HCT116 (cell line): ENCODE results near the gene ZNF346. TPM values are rescaled to one million over a fixed set of nuclear protein-coding genes. Genes with fewer than 3 reads are reported as not detected.
A peak's percentile ranks its signal among the peaks of the same experiment; 100 is the strongest.

Experiments used
- ATAC-seq: fragments of 200-7000 bp; cut with Tn5 transposase; 2 replicates; pipeline ENCODE4 v1.9.1; 2020; ENCODE audit warnings: mild to moderate bottlenecking, moderate library complexity
- BruUV-seq: library from RNA; stranded (reverse); fragments of 400-500 nt; replicated peaks from 2 replicates; lab custom pipeline; 2021; lab: Mats Ljungman, UMichigan
- CTCF ChIA-PET: fragments of 300-600 bp; sonication (Branson Sonifier 250); formaldehyde crosslinking; loops from one replicate; lab custom pipeline; 2021; ENCODE audit warnings: antibody characterized with exemption; lab: Charles Lee
- POLR2A ChIA-PET: fragments of 300-600, 350-600 bp; sonication (Branson Sonifier 250); formaldehyde crosslinking; loops from one replicate; lab custom pipeline; 2021; ENCODE audit warnings: antibody characterized with exemption; lab: Charles Lee
- RAD21 ChIA-PET, 2 experiments: fragments of 300-600 bp; sonication (Branson Sonifier 250); formaldehyde crosslinking; loops; one replicate each; lab custom pipeline; 2023; ENCODE audit warnings: low total read pairs in 2 of 2; ENCODE audit not compliant: uncharacterized antibody in 2 of 2, unreplicated experiment in 2 of 2, low non-redundant PET in 1 of 2; lab: Charles Lee
- DNase-seq: peaks from one replicate; pipeline ENCODE4 v3.0.0-alpha.2; 2010; ENCODE audit warnings: low read depth, low spot score
- H2AFZ ChIP-seq: fragments of 200-600 bp; shearing (Covaris generic), sonication (generic); 2 replicates; pipeline ENCODE4 v1.6.1; 2017; ENCODE audit warnings: low read depth, mixed run types, mixed read lengths, antibody characterized with exemption, low read length; ENCODE audit not compliant: poor library complexity, severe bottlenecking
- H3K27ac ChIP-seq: 2 replicates; pipeline ENCODE4 v1.5.1; 2012; ENCODE audit warnings: low read depth, low read length
- H3K27me3 ChIP-seq: fragments of 200-600 bp; sonication (generic); 2 replicates; pipeline ENCODE4 v1.6.1; 2016; ENCODE audit warnings: mixed run types, low read length, mixed read lengths; ENCODE audit not compliant: insufficient read depth
- H3K36me3 ChIP-seq, 2 experiments: fragments of 200-500 bp in 1 of 2; fragments of 200-600 bp in 1 of 2; sonication (Bioruptor generic) in 1 of 2; sonication (generic) in 1 of 2; 2 replicates each; pipeline versions ENCODE4 v1.5.1 to v1.6.1; 2014 to 2016; ENCODE audit warnings: low read length in 2 of 2, inconsistent platforms in 1 of 2, mixed read lengths in 1 of 2, mixed run types in 1 of 2; ENCODE audit not compliant: insufficient read depth in 2 of 2, control insufficient read depth in 1 of 2
- H3K4me1 ChIP-seq, 2 experiments: fragments of 200-600 bp in 1 of 2; sonication (generic) in 1 of 2; 2 replicates each; pipeline versions ENCODE4 v1.5.1 to v1.6.1; 2012 to 2017; ENCODE audit warnings: low read length in 2 of 2, inconsistent platforms in 1 of 2, mild to moderate bottlenecking in 1 of 2, mixed read lengths in 1 of 2, mixed run types in 1 of 2, moderate library complexity in 1 of 2; ENCODE audit not compliant: insufficient read depth in 2 of 2, control insufficient read depth in 1 of 2
- H3K4me2 ChIP-seq: fragments of 200-600 bp; sonication (generic); 2 replicates; pipeline ENCODE4 v1.6.1; 2017; ENCODE audit warnings: mixed run types, low read length, mixed read lengths
- H3K4me3 ChIP-seq, 2 experiments: fragments of 200-600 bp in 1 of 2; sonication (generic) in 1 of 2; replicated peaks in 1 of 2; 2 replicates each; pipeline ENCODE4 v1.5.1; 2011 to 2016; ENCODE audit warnings: low read length in 2 of 2, control low read depth in 1 of 2, low read depth in 1 of 2, mild to moderate bottlenecking in 1 of 2, mixed read lengths in 1 of 2, mixed run types in 1 of 2
- H3K79me2 ChIP-seq: fragments of 200-600 bp; sonication (generic); 2 replicates; pipeline ENCODE4 v1.6.1; 2017; ENCODE audit warnings: mild to moderate bottlenecking, mixed run types, low read length, moderate library complexity, mixed read lengths; ENCODE audit not compliant: insufficient read depth
- H3K9ac ChIP-seq: fragments of 200-600 bp; sonication (generic); 2 replicates; pipeline ENCODE4 v1.6.1; 2016; ENCODE audit warnings: low read length, mixed read lengths
- H3K9me2 ChIP-seq: fragments of 200-600 bp; sonication (generic), shearing (Covaris generic); 2 replicates; pipeline ENCODE4 v1.6.1; 2017; ENCODE audit warnings: mixed run types, mild to moderate bottlenecking, moderate library complexity; ENCODE audit not compliant: insufficient read depth
- H3K9me3 ChIP-seq, 2 experiments: fragments of 200-500 bp in 1 of 2; fragments of 200-600 bp in 1 of 2; sonication (Bioruptor generic) in 1 of 2; sonication (generic) in 1 of 2; 2 replicates each; pipeline ENCODE4 v1.6.1; 2014 to 2017; ENCODE audit warnings: low read length in 2 of 2, mixed read lengths in 2 of 2, inconsistent platforms in 1 of 2, low read depth in 1 of 2, mild to moderate bottlenecking in 1 of 2, mixed run types in 1 of 2, moderate library complexity in 1 of 2; ENCODE audit not compliant: control insufficient read depth in 1 of 2, insufficient read depth in 1 of 2
- H4K20me1 ChIP-seq: fragments of 200-600 bp; sonication (generic), shearing (Covaris generic); 2 replicates; pipeline ENCODE4 v1.6.1; 2017; ENCODE audit warnings: mixed run types, mild to moderate bottlenecking, moderate library complexity; ENCODE audit not compliant: insufficient read depth
- ATF3 ChIP-seq: IDR thresholded peaks from 2 replicates; pipeline ENCODE4 v1.6.1; 2012
- CBX3 ChIP-seq: IDR thresholded peaks from 2 replicates; pipeline ENCODE4 v1.6.1; 2012; ENCODE audit warnings: low read depth
- EZH2 ChIP-seq: fragments of 200-600 bp; sonication (generic); IDR thresholded peaks from 2 replicates; pipeline ENCODE4 v1.6.1; 2017; ENCODE audit warnings: antibody characterized with exemption, mixed run types
- EZH2phosphoT487 ChIP-seq: fragments of 200-600 bp; IDR thresholded peaks from 2 replicates; pipeline ENCODE4 v1.6.1; 2018; ENCODE audit warnings: antibody characterized with exemption, borderline replicate concordance
- POLR2A ChIP-seq: IDR thresholded peaks from 2 replicates; pipeline ENCODE4 v1.7.0; 2011; ENCODE audit warnings: borderline replicate concordance; ENCODE audit not compliant: insufficient read depth, insufficient read length; ENCODE audit errors: extremely low read depth
- POLR2AphosphoS5 ChIP-seq: IDR thresholded peaks from 2 replicates; pipeline ENCODE4 v1.6.1; 2011; ENCODE audit warnings: mild to moderate bottlenecking, low read depth, low read length, moderate library complexity
- RAD21 ChIP-seq: IDR thresholded peaks from 2 replicates; pipeline ENCODE4 v1.6.1; 2012; ENCODE audit warnings: low read depth, mild to moderate bottlenecking
- REST ChIP-seq: IDR thresholded peaks from 2 replicates; pipeline ENCODE4 v1.6.1; 2012; ENCODE audit warnings: low read depth
- SIN3A ChIP-seq: IDR thresholded peaks from 2 replicates; pipeline ENCODE4 v1.6.1; 2012; ENCODE audit warnings: low read depth
- SP1 ChIP-seq: IDR thresholded peaks from 2 replicates; pipeline ENCODE4 v1.6.1; 2012; ENCODE audit warnings: low read depth
- SRF ChIP-seq: IDR thresholded peaks from 2 replicates; pipeline ENCODE4 v1.6.1; 2012; ENCODE audit warnings: low read depth
- TCF7L2 ChIP-seq: IDR thresholded peaks from 2 replicates; pipeline ENCODE4 v1.7.0; 2011; ENCODE audit warnings: borderline replicate concordance, inconsistent platforms; ENCODE audit not compliant: insufficient read depth, insufficient read length; ENCODE audit errors: extremely low read depth
- YY1 ChIP-seq: IDR thresholded peaks from 2 replicates; pipeline ENCODE4 v1.6.1; 2011; ENCODE audit warnings: low read length, low read depth, moderate library complexity, mild to moderate bottlenecking; ENCODE audit not compliant: insufficient replicate concordance; ENCODE audit errors: extremely low read depth
- ZFX ChIP-seq: fragments of 450-650 bp; IDR thresholded peaks from 2 replicates; pipeline ENCODE4 v1.6.1; 2017
- ZNF274 ChIP-seq: fragments of 200-500 bp; sonication (Bioruptor generic); IDR thresholded peaks from 2 replicates; pipeline ENCODE4 v1.6.1; 2014; ENCODE audit warnings: mild to moderate bottlenecking, low read depth, low read length, inconsistent platforms
- intact Hi-C: fragments of 100-400 bp; cut with micrococcal nuclease; formaldehyde crosslinking; loops from 2 replicates; pipeline ENCODE4 v1.10.0; 2022
- total RNA-seq: library from RNA; stranded (reverse); gene quantifications from one replicate; pipeline ENCODE4 v1.2.1, GENCODE V29; 2021; ENCODE audit not compliant: unreplicated experiment
- TF ChIP-seq, protein P1 (sequence below): IDR thresholded peaks from 2 replicates; pipeline ENCODE4 v1.6.1; 2012
- TF ChIP-seq, protein P2 (sequence below): IDR thresholded peaks from 2 replicates; pipeline ENCODE4 v1.6.1; 2011; ENCODE audit warnings: mild to moderate bottlenecking, low read length, moderate library complexity; ENCODE audit not compliant: insufficient replicate concordance; ENCODE audit errors: extremely low read depth
- TF ChIP-seq, protein P3 (sequence below), 3 experiments: fragments of 200-600 bp in 1 of 3; sonication (generic) in 1 of 3; IDR thresholded peaks in 2 of 3; conservative IDR thresholded peaks in 1 of 3; 2 replicates each; pipeline ENCODE4 v1.5.1; 2012 to 2017; ENCODE audit warnings: low read depth in 2 of 3, low read length in 2 of 3, antibody characterized with exemption in 1 of 3, borderline replicate concordance in 1 of 3, control low read depth in 1 of 3, mild to moderate bottlenecking in 1 of 3, mixed read lengths in 1 of 3, mixed run types in 1 of 3, moderate library complexity in 1 of 3; ENCODE audit not compliant: insufficient read depth in 1 of 3

Gene ZNF346
- total RNA-seq, 1 experiment from 2014 or later, result 13.7 TPM

- Histone ChIP-seq H3K4me1 (peaks cover 15 to 32% of the 10 kb centered on the region in 2 experiments), H2AFZ (peak within 1 kb of the TSS; percentile 73), H3K27me3 (no peaks in the 10 kb centered on the region), H3K79me2 (peaks cover 50% of the 10 kb centered on the region), H3K9ac (peak within 1 kb of the TSS; percentile 96), H3K4me3 (peak within 1 kb of the TSS; percentile 85 to 94), H3K4me2 (peak within 1 kb of the TSS; percentile 86), H3K9me2 (no peaks in the 10 kb centered on the region), H3K27ac (peak within 1 kb of the TSS; percentile 95), H3K9me3 (no peaks in the 10 kb centered on the region), H3K36me3 (peaks cover 0 to 2% of the 10 kb centered on the region in 2 experiments; a peak in 1 of 4 replicates), H4K20me1 (peaks cover 10% of the 10 kb centered on the region; the same call in 1 of the 2 replicates)
- ATAC-seq (peak; percentile 79), DNase-seq (peak; percentile 90)
- intact Hi-C loops, result no loop called here
- BruUV-seq, result no TSS peak
- ChIA-PET CTCF (interaction anchor here (1.0 to 1.3 kb wide), 3 partner anchors 11 to 346 kb away, joined by 3 read pairs; no protein-coding TSS in a partner anchor), RAD21 (no interaction called here), POLR2A (interaction anchor here (0.7 to 1.6 kb wide), 5 partner anchors 10 to 346 kb away, joined by 3 to 6 read pairs (median 4); no protein-coding TSS in a partner anchor)
- TF ChIP-seq ZFX (peak; percentile 99), RAD21 (no peak), POLR2AphosphoS5 (peak; percentile 87), SIN3A (peak; percentile 83), POLR2A (peak; percentile 68), REST (no peak), SP1 (peak; percentile 62; the same call in 1 of the 2 replicates), TCF7L2 (peak; percentile 69), YY1 (peak; percentile 40), ZNF274 (no peak), EZH2 (no peak), SRF (no peak), CBX3 (peak; percentile 82; the same call in 1 of the 2 replicates), ATF3 (no peak), EZH2phosphoT487 (no peak)
- TF ChIP-seq, protein P1, sequence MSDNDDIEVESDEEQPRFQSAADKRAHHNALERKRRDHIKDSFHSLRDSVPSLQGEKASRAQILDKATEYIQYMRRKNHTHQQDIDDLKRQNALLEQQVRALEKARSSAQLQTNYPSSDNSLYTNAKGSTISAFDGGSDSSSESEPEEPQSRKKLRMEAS, result peak; percentile 96
- TF ChIP-seq, protein P2, sequence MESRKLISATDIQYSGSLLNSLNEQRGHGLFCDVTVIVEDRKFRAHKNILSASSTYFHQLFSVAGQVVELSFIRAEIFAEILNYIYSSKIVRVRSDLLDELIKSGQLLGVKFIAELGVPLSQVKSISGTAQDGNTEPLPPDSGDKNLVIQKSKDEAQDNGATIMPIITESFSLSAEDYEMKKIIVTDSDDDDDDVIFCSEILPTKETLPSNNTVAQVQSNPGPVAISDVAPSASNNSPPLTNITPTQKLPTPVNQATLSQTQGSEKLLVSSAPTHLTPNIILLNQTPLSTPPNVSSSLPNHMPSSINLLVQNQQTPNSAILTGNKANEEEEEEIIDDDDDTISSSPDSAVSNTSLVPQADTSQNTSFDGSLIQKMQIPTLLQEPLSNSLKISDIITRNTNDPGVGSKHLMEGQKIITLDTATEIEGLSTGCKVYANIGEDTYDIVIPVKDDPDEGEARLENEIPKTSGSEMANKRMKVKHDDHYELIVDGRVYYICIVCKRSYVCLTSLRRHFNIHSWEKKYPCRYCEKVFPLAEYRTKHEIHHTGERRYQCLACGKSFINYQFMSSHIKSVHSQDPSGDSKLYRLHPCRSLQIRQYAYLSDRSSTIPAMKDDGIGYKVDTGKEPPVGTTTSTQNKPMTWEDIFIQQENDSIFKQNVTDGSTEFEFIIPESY, result peak; percentile 30
- TF ChIP-seq, protein P3, sequence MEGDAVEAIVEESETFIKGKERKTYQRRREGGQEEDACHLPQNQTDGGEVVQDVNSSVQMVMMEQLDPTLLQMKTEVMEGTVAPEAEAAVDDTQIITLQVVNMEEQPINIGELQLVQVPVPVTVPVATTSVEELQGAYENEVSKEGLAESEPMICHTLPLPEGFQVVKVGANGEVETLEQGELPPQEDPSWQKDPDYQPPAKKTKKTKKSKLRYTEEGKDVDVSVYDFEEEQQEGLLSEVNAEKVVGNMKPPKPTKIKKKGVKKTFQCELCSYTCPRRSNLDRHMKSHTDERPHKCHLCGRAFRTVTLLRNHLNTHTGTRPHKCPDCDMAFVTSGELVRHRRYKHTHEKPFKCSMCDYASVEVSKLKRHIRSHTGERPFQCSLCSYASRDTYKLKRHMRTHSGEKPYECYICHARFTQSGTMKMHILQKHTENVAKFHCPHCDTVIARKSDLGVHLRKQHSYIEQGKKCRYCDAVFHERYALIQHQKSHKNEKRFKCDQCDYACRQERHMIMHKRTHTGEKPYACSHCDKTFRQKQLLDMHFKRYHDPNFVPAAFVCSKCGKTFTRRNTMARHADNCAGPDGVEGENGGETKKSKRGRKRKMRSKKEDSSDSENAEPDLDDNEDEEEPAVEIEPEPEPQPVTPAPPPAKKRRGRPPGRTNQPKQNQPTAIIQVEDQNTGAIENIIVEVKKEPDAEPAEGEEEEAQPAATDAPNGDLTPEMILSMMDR (IDR thresholded peaks at IDR 0.05 in 2 of 3, conservative IDR thresholded peaks at IDR 0.05 in 1 of 3; ENCODE audit: borderline replicate concordance in 1 of 3, insufficient read depth in 1 of 3, low read depth in 2 of 3, low read length in 2 of 3), result no peak
Measured at GRCh38 chr5:177006265-177006972, 16.1 kb upstream of the ZNF346 start, which contains the start of gene UIMC1. UIMC1 (minus strand) TSS chr5:177006779; CDS start chr5:176982615, 24,164 bp downstream.
